ENCODE results near the gene BCL3. TPM values are rescaled to one million over a fixed set of nuclear protein-coding genes. Genes with fewer than 3 reads are reported as not detected.

BCL3 gene
- total RNA-seq, 1 experiment from 2014 or later, result 2.2 TPM

- H3K4me1 ChIP-seq (ENCODE audit: insufficient read depth, low read length), result peaks cover 5% of the 10 kb centered on the region; the same call in 1 of the 2 replicates
- no peaks in the 10 kb centered on the region for H3K79me1 ChIP-seq (ENCODE audit: insufficient read depth, low read depth, low read length, poor library complexity, severe bottlenecking)
- no peak overlapping the region for H2BK12ac ChIP-seq (ENCODE audit: insufficient read length, low read depth, low read length)
- H3K9ac ChIP-seq (ENCODE audit: extremely low read depth, insufficient read length, low read length), result no peak overlapping the region
- peaks cover 11% of the 10 kb centered on the region for H3K27me3 ChIP-seq (ENCODE audit: insufficient read depth, low read length)
- H3K4ac ChIP-seq (ENCODE audit: low read depth, low read length), result no peak overlapping the region
- no peak overlapping the region for H2BK5ac ChIP-seq (ENCODE audit: insufficient read length, low read length)
- H2BK20ac ChIP-seq (ENCODE audit: low read depth, low read length, poor library complexity, severe bottlenecking), result no peak overlapping the region
- H3K9me3 ChIP-seq (ENCODE audit: control insufficient read depth, low read depth, low read length), result no peaks in the 10 kb centered on the region
- no peak overlapping the region for H3K4me2 ChIP-seq (ENCODE audit: insufficient read depth, insufficient read length, low read length)
- no peak overlapping the region for H4K5ac ChIP-seq (ENCODE audit: insufficient read length, low read depth, low read length)
- Mint-ChIP-seq H3K4me1 (peaks cover 28 to 35% of the 10 kb centered on the region in 2 experiments), H3K36me3 (ENCODE audit: insufficient read depth in 1 of 3, low read depth in 3 of 3) (peaks cover 2 to 23% (median 16%) of the 10 kb centered on the region in 3 experiments; a peak in 6 of 7 replicates), H3K4me3 (no peak overlapping the region), H3K9me3 (no peaks in the 10 kb centered on the region), H3K27ac (no peak overlapping the region), H3K27me3 (ENCODE audit: low read depth) (peaks cover 44% of the 10 kb centered on the region)
- no peak overlapping the region for H2BK120ac ChIP-seq (ENCODE audit: low read depth, low read length, poor library complexity, severe bottlenecking)
- H4K20me1 ChIP-seq (ENCODE audit: control insufficient read depth, insufficient read depth, insufficient read length), result no peaks in the 10 kb centered on the region
- H4K91ac ChIP-seq (ENCODE audit: insufficient read length, low read depth, low read length), result no peak overlapping the region
- H3K56ac ChIP-seq (ENCODE audit: insufficient read length, low read depth, low read length), result no peak overlapping the region
- no CpG with 5 or more reads among the region's 13 CpGs for WGBS (ENCODE audit: extremely low coverage, insufficient read length, low lambda C conversion rate)
- no peak for DNase-seq
- H3T11ph ChIP-seq (ENCODE audit: low read length), result no peak overlapping the region
- H4K8ac ChIP-seq (replicated peaks; ENCODE audit: insufficient read length, low read depth, low read length), result no peak overlapping the region
- no peak overlapping the region for H3K14ac ChIP-seq (ENCODE audit: insufficient read depth, low read length)
- no peak overlapping the region for H2AK5ac ChIP-seq (ENCODE audit: insufficient read length, low read length)
- H3K27ac ChIP-seq (ENCODE audit: insufficient read length, low read depth, low read length), result no peak overlapping the region
- TF ChIP-seq, protein P1, sequence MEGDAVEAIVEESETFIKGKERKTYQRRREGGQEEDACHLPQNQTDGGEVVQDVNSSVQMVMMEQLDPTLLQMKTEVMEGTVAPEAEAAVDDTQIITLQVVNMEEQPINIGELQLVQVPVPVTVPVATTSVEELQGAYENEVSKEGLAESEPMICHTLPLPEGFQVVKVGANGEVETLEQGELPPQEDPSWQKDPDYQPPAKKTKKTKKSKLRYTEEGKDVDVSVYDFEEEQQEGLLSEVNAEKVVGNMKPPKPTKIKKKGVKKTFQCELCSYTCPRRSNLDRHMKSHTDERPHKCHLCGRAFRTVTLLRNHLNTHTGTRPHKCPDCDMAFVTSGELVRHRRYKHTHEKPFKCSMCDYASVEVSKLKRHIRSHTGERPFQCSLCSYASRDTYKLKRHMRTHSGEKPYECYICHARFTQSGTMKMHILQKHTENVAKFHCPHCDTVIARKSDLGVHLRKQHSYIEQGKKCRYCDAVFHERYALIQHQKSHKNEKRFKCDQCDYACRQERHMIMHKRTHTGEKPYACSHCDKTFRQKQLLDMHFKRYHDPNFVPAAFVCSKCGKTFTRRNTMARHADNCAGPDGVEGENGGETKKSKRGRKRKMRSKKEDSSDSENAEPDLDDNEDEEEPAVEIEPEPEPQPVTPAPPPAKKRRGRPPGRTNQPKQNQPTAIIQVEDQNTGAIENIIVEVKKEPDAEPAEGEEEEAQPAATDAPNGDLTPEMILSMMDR (conservative IDR thresholded peaks at IDR 0.05), result no peak
- no peak overlapping the region for H3K18ac ChIP-seq (ENCODE audit: insufficient read length, low read depth, low read length)
- H2AFZ ChIP-seq (ENCODE audit: low read length), result no peak overlapping the region
- peaks cover 5% of the 10 kb centered on the region for H3K23me2 ChIP-seq (ENCODE audit: insufficient read length, low read depth, low read length, poor library complexity, severe bottlenecking)
- no peak overlapping the region for H3K23ac ChIP-seq (ENCODE audit: insufficient read length, low read depth, low read length)
- H2BK15ac ChIP-seq (ENCODE audit: low read depth, low read length), result no peak overlapping the region
- no peaks in the 10 kb centered on the region for H3K79me2 ChIP-seq (ENCODE audit: insufficient read depth, low read length)
These were observed 55.2 kb downstream of the BCL3 start for GRCh38 chr19:44803442-44804428.

Measured in H9 (cell line).